ENCODE data around the gene INTS11. TPM values are rescaled to one million over a fixed set of nuclear protein-coding genes. Genes with fewer than 3 reads are reported as not detected.

Gene INTS11
- total and polyA plus RNA-seq, 2 donors (not counting 1 experiment from before 2014, with no cell fraction given) = 149 to 245 TPM

- peaks cover 29 to 38% of the 10 kb centered on the region in 2 donors for H3K4me1 ChIP-seq (ENCODE audit: control insufficient read depth in 2 of 2, insufficient read depth in 2 of 2, low read length in 2 of 2)
- peak overlapping the region; percentile 93 for H3K4me2 ChIP-seq (replicated peaks; ENCODE audit: low read depth, low read length, poor library complexity, severe bottlenecking)
- DNase-seq (no peak), ATAC-seq (ENCODE audit: low read depth) (no peak)
- peak overlapping the region; percentile 88 for H3K4me3 Mint-ChIP-seq
- ChIA-PET POLR2A (interaction anchor here (0.9 to 1.4 kb wide), 2 partner anchors 11 to 150 kb away, joined by 6 to 8 read pairs; no protein-coding TSS in a partner anchor), CTCF (interaction anchor here (0.9 kb wide), 1 partner anchor 155 kb away, joined by 3 read pairs; no protein-coding TSS in a partner anchor)
- no peaks in the 10 kb centered on the region for H3K9me3 ChIP-seq (ENCODE audit: control extremely low read depth in 1 of 3, control insufficient read depth in 2 of 3, insufficient read depth in 1 of 3, low read length in 2 of 3)
- peaks cover 55% of the 10 kb centered on the region for H4K20me1 ChIP-seq (ENCODE audit: control insufficient read depth, insufficient read depth, low read length, poor library complexity, severe bottlenecking)
- no peaks in the 10 kb centered on the region for H3K9me3 Mint-ChIP-seq (ENCODE audit: insufficient read depth)
- H3K27ac Mint-ChIP-seq = peak overlapping the region; percentile 76
- H3K36me3 ChIP-seq (replicated peaks in 1 of 2; ENCODE audit: control extremely low read depth in 1 of 2, control insufficient read depth in 1 of 2, extremely low read depth in 1 of 2, insufficient read depth in 2 of 2, low read length in 1 of 2) = peaks cover 0 to 15% of the 10 kb centered on the region in 2 experiments
- H3K9ac ChIP-seq (ENCODE audit: low read length) = peak overlapping the region; percentile 87
- TF ChIP-seq, protein P1, sequence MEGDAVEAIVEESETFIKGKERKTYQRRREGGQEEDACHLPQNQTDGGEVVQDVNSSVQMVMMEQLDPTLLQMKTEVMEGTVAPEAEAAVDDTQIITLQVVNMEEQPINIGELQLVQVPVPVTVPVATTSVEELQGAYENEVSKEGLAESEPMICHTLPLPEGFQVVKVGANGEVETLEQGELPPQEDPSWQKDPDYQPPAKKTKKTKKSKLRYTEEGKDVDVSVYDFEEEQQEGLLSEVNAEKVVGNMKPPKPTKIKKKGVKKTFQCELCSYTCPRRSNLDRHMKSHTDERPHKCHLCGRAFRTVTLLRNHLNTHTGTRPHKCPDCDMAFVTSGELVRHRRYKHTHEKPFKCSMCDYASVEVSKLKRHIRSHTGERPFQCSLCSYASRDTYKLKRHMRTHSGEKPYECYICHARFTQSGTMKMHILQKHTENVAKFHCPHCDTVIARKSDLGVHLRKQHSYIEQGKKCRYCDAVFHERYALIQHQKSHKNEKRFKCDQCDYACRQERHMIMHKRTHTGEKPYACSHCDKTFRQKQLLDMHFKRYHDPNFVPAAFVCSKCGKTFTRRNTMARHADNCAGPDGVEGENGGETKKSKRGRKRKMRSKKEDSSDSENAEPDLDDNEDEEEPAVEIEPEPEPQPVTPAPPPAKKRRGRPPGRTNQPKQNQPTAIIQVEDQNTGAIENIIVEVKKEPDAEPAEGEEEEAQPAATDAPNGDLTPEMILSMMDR (IDR thresholded peaks at IDR 0.05) = no peak
- no peak for TF ChIP-seq EZH2 (IDR thresholded peaks at IDR 0.05; ENCODE audit: borderline replicate concordance, insufficient read depth, low read depth, low read length, poor library complexity, severe bottlenecking)
- H3K27me3 ChIP-seq (replicated peaks in 1 of 4; ENCODE audit: control extremely low read depth in 1 of 4, control insufficient read depth in 3 of 4, insufficient read depth in 4 of 4, low read length in 3 of 4) = no peaks in the 10 kb centered on the region
- peak overlapping the region; percentile 24 to 77 for H3K27ac ChIP-seq (ENCODE audit: low read length in 2 of 2)
- intact Hi-C loops (cut with micrococcal nuclease) = loop anchor here (1.0 kb wide), 3 partner anchors 33 to 156 kb away; partner anchors contain the start of genes C1orf159, CPTP and INTS11
- H2AFZ ChIP-seq (ENCODE audit: insufficient read depth, low read depth, low read length, poor library complexity, severe bottlenecking) = peak overlapping the region; percentile 98
- H3K4me1 Mint-ChIP-seq = peaks cover 36% of the 10 kb centered on the region
- peaks cover 58% of the 10 kb centered on the region for H3K79me2 ChIP-seq (ENCODE audit: control insufficient read depth, insufficient read depth, low read length)
- H3K4me3 ChIP-seq (ENCODE audit: control extremely low read depth in 1 of 5, extremely low read depth in 1 of 5, insufficient read depth in 1 of 5, low read depth in 2 of 5, low read length in 4 of 5) = peak overlapping the region; percentile 3 to 84 (median 75)
- no peaks in the 10 kb centered on the region for H3K27me3 Mint-ChIP-seq
- 48% methylated on average over 43 of the region's 43 CpGs for WGBS (ENCODE audit: insufficient coverage)
These were observed 51.9 kb downstream of the INTS11 start for GRCh38 chr1:1272341-1273208.
